DND-41 (cell line): ENCODE data around the gene RUNX2.

Experiments used
- EZH2 ChIP-seq: IDR thresholded peaks from 3 replicates; pipeline ENCODE4 v1.6.1; 2012; ENCODE audit warnings: borderline replicate concordance, low read depth, mild to moderate bottlenecking, moderate library complexity, low read length, inconsistent platforms; ENCODE audit not compliant: severe bottlenecking
- TF ChIP-seq, protein P1 (sequence below): IDR thresholded peaks from 2 replicates; pipeline ENCODE4 v1.5.1; 2012; ENCODE audit warnings: borderline replicate concordance, low read length, moderate library complexity, mild to moderate bottlenecking; ENCODE audit not compliant: poor library complexity, severe bottlenecking; ENCODE audit errors: extremely low read depth

DNA sequence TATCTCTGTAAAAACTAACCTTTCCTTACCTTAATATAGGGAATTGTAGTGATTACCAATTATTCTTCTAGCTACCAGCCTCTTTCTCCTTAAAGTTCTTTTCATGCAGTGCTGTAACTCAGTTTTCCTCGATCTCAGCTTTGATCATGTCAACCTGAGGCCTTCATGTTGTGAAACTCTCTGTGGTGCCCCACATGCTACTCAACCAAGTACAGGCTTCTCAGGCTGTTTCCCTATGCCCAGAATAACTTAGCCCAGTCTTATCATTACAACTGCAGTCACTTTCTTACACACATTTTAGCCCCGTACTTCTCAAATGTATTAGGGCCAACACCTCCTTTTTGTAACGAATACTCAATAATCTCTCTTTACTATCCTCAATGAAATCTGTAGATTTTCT lies 139.7 kb downstream of the RUNX2 start:
- TF ChIP-seq, protein P1, sequence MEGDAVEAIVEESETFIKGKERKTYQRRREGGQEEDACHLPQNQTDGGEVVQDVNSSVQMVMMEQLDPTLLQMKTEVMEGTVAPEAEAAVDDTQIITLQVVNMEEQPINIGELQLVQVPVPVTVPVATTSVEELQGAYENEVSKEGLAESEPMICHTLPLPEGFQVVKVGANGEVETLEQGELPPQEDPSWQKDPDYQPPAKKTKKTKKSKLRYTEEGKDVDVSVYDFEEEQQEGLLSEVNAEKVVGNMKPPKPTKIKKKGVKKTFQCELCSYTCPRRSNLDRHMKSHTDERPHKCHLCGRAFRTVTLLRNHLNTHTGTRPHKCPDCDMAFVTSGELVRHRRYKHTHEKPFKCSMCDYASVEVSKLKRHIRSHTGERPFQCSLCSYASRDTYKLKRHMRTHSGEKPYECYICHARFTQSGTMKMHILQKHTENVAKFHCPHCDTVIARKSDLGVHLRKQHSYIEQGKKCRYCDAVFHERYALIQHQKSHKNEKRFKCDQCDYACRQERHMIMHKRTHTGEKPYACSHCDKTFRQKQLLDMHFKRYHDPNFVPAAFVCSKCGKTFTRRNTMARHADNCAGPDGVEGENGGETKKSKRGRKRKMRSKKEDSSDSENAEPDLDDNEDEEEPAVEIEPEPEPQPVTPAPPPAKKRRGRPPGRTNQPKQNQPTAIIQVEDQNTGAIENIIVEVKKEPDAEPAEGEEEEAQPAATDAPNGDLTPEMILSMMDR, result no peak
- TF ChIP-seq EZH2, result no peak
